ENCODE data around the gene ELOVL7. TPM values are rescaled to one million over a fixed set of nuclear protein-coding genes. Genes with fewer than 3 reads are reported as not detected.
A peak's percentile ranks its signal among the peaks of the same experiment; 100 is the strongest.
"Not testable (repeated sequence)": the region's sequence is repeated elsewhere in the genome, so short reads cannot be mapped to it uniquely, and the experiment has no call there.

Gene ELOVL7
- total RNA-seq, 3 donors from 2014 or later, result 8.9 to 33.7 (median 15.9) TPM

- Histone ChIP-seq H3K36me3 (ENCODE audit: low read depth) (no peaks in the 10 kb centered on the region), H3K9me3 (peaks cover 3% of the 10 kb centered on the region), H3K4me1 (ENCODE audit: low read depth) (no peaks in the 10 kb centered on the region), H3K4me3 (no peak overlapping the region)
- TF ChIP-seq, protein P1, sequence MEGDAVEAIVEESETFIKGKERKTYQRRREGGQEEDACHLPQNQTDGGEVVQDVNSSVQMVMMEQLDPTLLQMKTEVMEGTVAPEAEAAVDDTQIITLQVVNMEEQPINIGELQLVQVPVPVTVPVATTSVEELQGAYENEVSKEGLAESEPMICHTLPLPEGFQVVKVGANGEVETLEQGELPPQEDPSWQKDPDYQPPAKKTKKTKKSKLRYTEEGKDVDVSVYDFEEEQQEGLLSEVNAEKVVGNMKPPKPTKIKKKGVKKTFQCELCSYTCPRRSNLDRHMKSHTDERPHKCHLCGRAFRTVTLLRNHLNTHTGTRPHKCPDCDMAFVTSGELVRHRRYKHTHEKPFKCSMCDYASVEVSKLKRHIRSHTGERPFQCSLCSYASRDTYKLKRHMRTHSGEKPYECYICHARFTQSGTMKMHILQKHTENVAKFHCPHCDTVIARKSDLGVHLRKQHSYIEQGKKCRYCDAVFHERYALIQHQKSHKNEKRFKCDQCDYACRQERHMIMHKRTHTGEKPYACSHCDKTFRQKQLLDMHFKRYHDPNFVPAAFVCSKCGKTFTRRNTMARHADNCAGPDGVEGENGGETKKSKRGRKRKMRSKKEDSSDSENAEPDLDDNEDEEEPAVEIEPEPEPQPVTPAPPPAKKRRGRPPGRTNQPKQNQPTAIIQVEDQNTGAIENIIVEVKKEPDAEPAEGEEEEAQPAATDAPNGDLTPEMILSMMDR (IDR thresholded peaks at IDR 0.05), result no peak
- intact Hi-C loops (cut with DNase I, micrococcal nuclease), result no loop called here
- ATAC-seq (no peak), DNase-seq (no peak)
Observed at GRCh38 chr5:60887096-60887495, 43.0 kb upstream of the ELOVL7 start.

GRCh38 chr5:60886158-60886557, 42.1 kb upstream of the ELOVL7 start:
- DNase-seq (no peak), ATAC-seq (no peak)
- TF ChIP-seq, protein P1 (IDR thresholded peaks at IDR 0.05), result no peak
- Histone ChIP-seq H3K36me3 (ENCODE audit: low read depth) (no peaks in the 10 kb centered on the region), H3K4me1 (ENCODE audit: low read depth) (no peaks in the 10 kb centered on the region), H3K9me3 (peaks cover 9% of the 10 kb centered on the region), H3K4me3 (no peak overlapping the region)
- intact Hi-C loops (cut with DNase I, micrococcal nuclease), result no loop called here

DNA sequence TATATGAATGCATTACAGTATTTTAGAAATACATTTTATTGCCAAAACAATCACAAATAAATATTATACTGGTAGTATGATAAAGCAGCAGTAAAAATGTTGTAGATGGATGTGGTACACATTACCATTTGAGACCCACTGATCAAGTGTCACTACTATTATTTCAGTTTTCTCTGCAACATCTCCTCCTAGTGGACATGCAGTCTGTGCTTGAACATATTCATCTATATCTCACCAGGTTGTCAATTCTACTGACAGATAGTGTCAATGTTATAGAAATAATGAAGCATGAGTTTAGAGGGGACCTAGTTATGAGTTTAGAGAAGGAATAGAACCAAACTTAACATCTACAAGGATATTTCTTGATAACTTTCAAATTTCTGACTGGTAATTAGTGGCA, 39.2 kb upstream of the ELOVL7 start:
- peaks cover 9% of the 10 kb centered on the region for H3K9me3 ChIP-seq
- H3K36me3 ChIP-seq (ENCODE audit: low read depth), result no peaks in the 10 kb centered on the region
- TF ChIP-seq, protein P1 (IDR thresholded peaks at IDR 0.05), result no peak
- H3K4me3 ChIP-seq, result no peak overlapping the region
- no peaks in the 10 kb centered on the region for H3K4me1 ChIP-seq (ENCODE audit: low read depth)
- DNase-seq (peak in 1 of 3 donors; percentile 18), ATAC-seq (no peak)
- intact Hi-C loops (cut with DNase I, micrococcal nuclease), result no loop called here

DNA sequence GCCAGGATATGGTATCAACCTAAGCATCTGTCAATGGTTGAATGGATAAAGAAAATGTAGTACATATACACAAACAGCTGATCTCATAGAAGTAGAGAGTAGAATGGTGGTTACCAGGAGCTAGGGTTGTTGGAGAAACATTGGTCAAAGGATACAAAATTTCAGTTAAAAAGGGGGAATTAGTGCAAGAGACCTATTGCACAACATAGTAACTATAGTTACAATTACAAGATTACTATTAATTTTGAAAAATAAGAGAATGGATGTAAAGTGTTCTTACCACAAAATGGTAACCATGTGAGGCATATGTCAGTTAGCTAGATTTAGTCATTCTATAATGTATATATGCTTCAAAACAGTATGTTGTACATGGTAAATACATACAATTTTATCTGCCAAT, 28.8 kb upstream of the ELOVL7 start:
- ATAC-seq (no peak), DNase-seq (no peak)
- H3K36me3 ChIP-seq (ENCODE audit: low read depth), result no peaks in the 10 kb centered on the region
- intact Hi-C loops (cut with DNase I, micrococcal nuclease), result no loop called here
- no peak overlapping the region for H3K4me3 ChIP-seq
- peaks cover 8% of the 10 kb centered on the region for H3K9me3 ChIP-seq
- TF ChIP-seq, protein P1 (IDR thresholded peaks at IDR 0.05), result no peak
- no peaks in the 10 kb centered on the region for H3K4me1 ChIP-seq (ENCODE audit: low read depth)

DNA sequence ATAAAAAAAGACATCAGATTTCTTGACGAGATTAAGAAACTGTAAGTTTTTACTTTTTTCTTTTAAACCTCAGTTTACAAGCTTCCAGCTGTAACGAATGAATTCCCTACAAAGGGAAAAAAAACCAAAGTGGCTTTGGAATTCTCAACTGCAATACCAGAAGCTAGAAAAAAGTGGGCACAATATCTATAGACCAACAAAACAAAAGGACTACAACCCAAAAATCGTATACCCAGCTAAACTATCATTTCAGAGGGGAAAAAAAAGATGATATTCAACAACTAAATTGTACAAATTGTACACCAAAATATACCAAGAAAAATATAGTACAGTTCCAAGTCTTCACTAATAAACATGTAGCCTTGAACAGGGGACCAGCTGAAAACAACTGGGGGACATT, 26.8 kb upstream of the ELOVL7 start:
- H3K36me3 ChIP-seq (ENCODE audit: low read depth), result no peaks in the 10 kb centered on the region
- ATAC-seq, result no peak
- no peak overlapping the region for H3K4me3 ChIP-seq
- TF ChIP-seq, protein P1 (IDR thresholded peaks at IDR 0.05), result no peak
- H3K4me1 ChIP-seq (ENCODE audit: low read depth), result no peaks in the 10 kb centered on the region
- no peak for DNase-seq
- intact Hi-C loops (cut with DNase I, micrococcal nuclease), result no loop called here
- peaks cover 8% of the 10 kb centered on the region for H3K9me3 ChIP-seq

DNA sequence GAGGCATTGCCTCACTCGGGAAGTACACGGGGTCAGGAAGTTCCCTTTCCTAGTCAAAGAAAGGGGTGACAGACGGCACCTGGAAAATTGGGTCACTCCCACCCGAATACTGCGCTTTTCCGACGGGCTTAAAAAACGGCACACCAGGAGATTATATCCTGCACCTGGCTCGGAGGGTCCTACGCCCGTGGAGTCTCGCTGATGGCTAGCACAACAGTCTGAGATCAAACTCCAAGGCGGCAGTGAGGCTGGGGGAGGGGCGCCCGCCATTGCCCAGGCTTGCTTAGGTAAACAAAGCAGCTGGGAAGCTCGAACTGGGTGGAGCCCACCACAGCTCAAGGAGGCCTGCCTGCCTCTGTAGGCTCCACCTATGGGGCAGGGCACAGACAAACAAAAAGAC, 16.5 kb upstream of the ELOVL7 start:
- H3K9me3 ChIP-seq; ATAC-seq; DNase-seq; H3K4me3 ChIP-seq; H3K4me1 ChIP-seq (ENCODE audit: low read depth); intact Hi-C loops (cut with DNase I, micrococcal nuclease); H3K36me3 ChIP-seq (ENCODE audit: low read depth): not testable (repeated sequence)
